ENCODE data around the gene MPC1L.
"Not testable (repeated sequence)": the region's sequence is repeated elsewhere in the genome, so short reads cannot be mapped to it uniquely, and the experiment has no call there.

The MPC1L gene

GRCh38 chrX:40623139-40623536, at the start of gene MPC1L:
Gene MPC1L, plus strand, starts transcription at chrX:40623428. Its CDS starts 138 bp downstream, at chrX:40623566.
- no peak for ATAC-seq
- no peaks in the 10 kb centered on the region for H3K27me3 Mint-ChIP-seq
- no peak within 1 kb of the TSS for H3K27ac Mint-ChIP-seq
- no peaks in the 10 kb centered on the region for H3K9me3 Mint-ChIP-seq
- no peak within 1 kb of the TSS for H3K4me3 Mint-ChIP-seq
- peaks cover 2% of the 10 kb centered on the region for H3K36me3 Mint-ChIP-seq
- no peaks in the 10 kb centered on the region for H3K4me1 Mint-ChIP-seq

- H3K36me3 Mint-ChIP-seq, result no peaks in the 10 kb centered on the region
- peaks cover 11% of the 10 kb centered on the region for H3K4me1 Mint-ChIP-seq
- ATAC-seq, result no peak
Measured at GRCh38 chrX:40573763-40574162, 49.5 kb upstream of the MPC1L start.

GRCh38 chrX:40575411-40575810, 47.8 kb upstream of the MPC1L start:
- not testable (repeated sequence) for H3K4me1 Mint-ChIP-seq, H3K36me3 Mint-ChIP-seq, H3K27me3 Mint-ChIP-seq, H3K9me3 Mint-ChIP-seq, ATAC-seq, H3K4me3 Mint-ChIP-seq, H3K27ac Mint-ChIP-seq

More at GRCh38 chrX:40573763-40574162, 49.5 kb upstream of the MPC1L start:
- no peaks in the 10 kb centered on the region for H3K9me3 Mint-ChIP-seq
- no peaks in the 10 kb centered on the region for H3K27me3 Mint-ChIP-seq
- H3K4me3 Mint-ChIP-seq, result no peak overlapping the region
- no peak overlapping the region for H3K27ac Mint-ChIP-seq

GRCh38 chrX:40576291-40576690, 46.9 kb upstream of the MPC1L start:
- Mint-ChIP-seq H3K9me3 (no peaks in the 10 kb centered on the region), H3K36me3 (no peaks in the 10 kb centered on the region)

GRCh38 chrX:40578039-40578695, 45.1 kb upstream of the MPC1L start:
- Mint-ChIP-seq H3K27me3 (no peaks in the 10 kb centered on the region), H3K4me3 (no peak overlapping the region), H3K27ac (no peak overlapping the region), H3K36me3 (no peaks in the 10 kb centered on the region), H3K4me1 (peaks cover 12% of the 10 kb centered on the region), H3K9me3 (no peaks in the 10 kb centered on the region)
- ATAC-seq, result no peak

More at GRCh38 chrX:40576291-40576690, 46.9 kb upstream of the MPC1L start:
- H3K4me3 Mint-ChIP-seq, result no peak overlapping the region
- no peaks in the 10 kb centered on the region for H3K27me3 Mint-ChIP-seq
- ATAC-seq, result no peak
- H3K27ac Mint-ChIP-seq, result no peak overlapping the region
- no peaks in the 10 kb centered on the region for H3K4me1 Mint-ChIP-seq

- H3K4me3 Mint-ChIP-seq, result no peak overlapping the region
- H3K27me3 Mint-ChIP-seq, result no peaks in the 10 kb centered on the region
- H3K9me3 Mint-ChIP-seq, result no peaks in the 10 kb centered on the region
- no peaks in the 10 kb centered on the region for H3K36me3 Mint-ChIP-seq
- no peak overlapping the region for H3K27ac Mint-ChIP-seq
- H3K4me1 Mint-ChIP-seq, result peaks cover 18% of the 10 kb centered on the region
- ATAC-seq, result no peak
Measured at GRCh38 chrX:40579141-40579540, 44.1 kb upstream of the MPC1L start.

- Mint-ChIP-seq H3K4me1 (peaks cover 19% of the 10 kb centered on the region), H3K4me3 (peak overlapping the region; percentile 83), H3K27ac (peak overlapping the region; percentile 98), H3K9me3 (no peaks in the 10 kb centered on the region), H3K27me3 (no peaks in the 10 kb centered on the region), H3K36me3 (no peaks in the 10 kb centered on the region)
- peak; percentile 72 for ATAC-seq
Measured at GRCh38 chrX:40579900-40580536, 43.2 kb upstream of the MPC1L start.

GRCh38 chrX:40580537-40581335, 42.5 kb upstream of the MPC1L start, which contains the start of gene ATP6AP2:
Gene ATP6AP2, plus strand, starts transcription at chrX:40580970. Its CDS starts 96 bp downstream, at chrX:40581066.
- H3K27me3 Mint-ChIP-seq, result no peaks in the 10 kb centered on the region
- H3K27ac Mint-ChIP-seq, result peak within 1 kb of the TSS; percentile 98
- H3K4me3 Mint-ChIP-seq, result peak within 1 kb of the TSS; percentile 83
- H3K36me3 Mint-ChIP-seq, result no peaks in the 10 kb centered on the region
- ATAC-seq, result peak; percentile 99
- no peaks in the 10 kb centered on the region for H3K9me3 Mint-ChIP-seq
- H3K4me1 Mint-ChIP-seq, result peaks cover 23% of the 10 kb centered on the region

GRCh38 chrX:40581336-40581920, 41.8 kb upstream of the MPC1L start:
- Mint-ChIP-seq H3K9me3 (no peaks in the 10 kb centered on the region), H3K27me3 (no peaks in the 10 kb centered on the region), H3K27ac (peak overlapping the region; percentile 98), H3K4me1 (peaks cover 28% of the 10 kb centered on the region), H3K36me3 (no peaks in the 10 kb centered on the region), H3K4me3 (peak overlapping the region; percentile 54)
- no peak for ATAC-seq

- not testable (repeated sequence) for ATAC-seq, H3K4me3 Mint-ChIP-seq, H3K36me3 Mint-ChIP-seq, H3K27me3 Mint-ChIP-seq, H3K9me3 Mint-ChIP-seq
- peak overlapping the region; percentile 98 for H3K27ac Mint-ChIP-seq
- peaks cover 29% of the 10 kb centered on the region for H3K4me1 Mint-ChIP-seq
Measured at GRCh38 chrX:40582178-40582577, 41.0 kb upstream of the MPC1L start.

GRCh38 chrX:40582811-40583210, 40.4 kb upstream of the MPC1L start:
- Mint-ChIP-seq H3K27me3 (no peaks in the 10 kb centered on the region), H3K9me3 (no peaks in the 10 kb centered on the region), H3K36me3 (no peaks in the 10 kb centered on the region), H3K4me1 (peaks cover 29% of the 10 kb centered on the region), H3K27ac (peak overlapping the region; percentile 13), H3K4me3 (no peak overlapping the region)
- ATAC-seq, result no peak

GRCh38 chrX:40587623-40588022, 35.6 kb upstream of the MPC1L start:
- not testable (repeated sequence) for H3K9me3 Mint-ChIP-seq, H3K27ac Mint-ChIP-seq, H3K4me3 Mint-ChIP-seq, H3K36me3 Mint-ChIP-seq, ATAC-seq, H3K27me3 Mint-ChIP-seq
- H3K4me1 Mint-ChIP-seq, result peaks cover 23% of the 10 kb centered on the region

- not testable (repeated sequence) for H3K27ac Mint-ChIP-seq, H3K4me3 Mint-ChIP-seq
- peaks cover 13% of the 10 kb centered on the region for H3K36me3 Mint-ChIP-seq
Measured at GRCh38 chrX:40589616-40590321, 33.5 kb upstream of the MPC1L start.

GRCh38 chrX:40603446-40603845, 19.8 kb upstream of the MPC1L start:
- Mint-ChIP-seq H3K4me1 (no peaks in the 10 kb centered on the region), H3K36me3 (peaks cover 31% of the 10 kb centered on the region), H3K27ac (no peak overlapping the region), H3K9me3 (no peaks in the 10 kb centered on the region), H3K27me3 (no peaks in the 10 kb centered on the region), H3K4me3 (no peak overlapping the region)
- no peak for ATAC-seq

More at GRCh38 chrX:40589616-40590321, 33.5 kb upstream of the MPC1L start:
- H3K4me1 Mint-ChIP-seq, result peaks cover 11% of the 10 kb centered on the region
- ATAC-seq, H3K9me3 Mint-ChIP-seq, H3K27me3 Mint-ChIP-seq: not testable (repeated sequence)

GRCh38 chrX:40607381-40607780, 15.8 kb upstream of the MPC1L start:
- no peak overlapping the region for H3K4me3 Mint-ChIP-seq

More at GRCh38 chrX:40607381-40607780, 15.8 kb upstream of the MPC1L start:
- no peak overlapping the region for H3K27ac Mint-ChIP-seq
- ATAC-seq, result no peak
- peaks cover 7% of the 10 kb centered on the region for H3K36me3 Mint-ChIP-seq
- no peaks in the 10 kb centered on the region for H3K9me3 Mint-ChIP-seq
- no peaks in the 10 kb centered on the region for H3K27me3 Mint-ChIP-seq
- H3K4me1 Mint-ChIP-seq, result no peaks in the 10 kb centered on the region

Data from stimulated activated memory B cell treated with anti-CD40 and anti-IgM and Interleukin-4, amounts not matched to agents 10 μg/mL and 1 μg/mL and 100 μg/mL, for 72 hours (primary cell).